GOT3 (cell line): ENCODE results near the gene PI4KA.

Source experiments
- DNase-seq: peaks from one replicate; lab custom pipeline; 2025; ENCODE audit warnings: mixed read lengths; lab: John Stamatoyannopoulos, UW

Gene PI4KA

GRCh38 chr22:20881869-20882815, 23.5 kb upstream of the PI4KA start:
- no peak for DNase-seq

GRCh38 chr22:20881231-20881630, 22.6 kb upstream of the PI4KA start:
- DNase-seq: no peak

DNA sequence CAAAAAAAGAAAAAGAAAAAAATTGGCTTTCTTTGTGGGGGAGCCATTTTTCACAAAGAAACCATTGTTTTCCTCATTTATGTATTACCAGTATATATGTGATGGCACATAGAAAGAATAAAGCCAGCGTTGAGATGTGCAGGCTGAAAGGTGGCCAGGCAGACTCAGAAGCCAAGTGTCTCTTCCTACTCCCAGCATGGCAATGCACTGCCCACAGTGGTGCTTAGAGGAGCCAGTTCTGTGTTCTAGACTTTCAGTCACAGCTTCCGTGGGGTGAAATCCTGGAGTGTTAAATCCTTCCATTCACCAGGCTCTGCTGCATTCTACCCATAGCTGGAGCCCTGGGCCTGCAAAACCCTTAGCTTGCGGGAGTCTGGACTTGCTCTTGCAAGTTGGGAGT, 19.1 kb upstream of the PI4KA start:
- DNase-seq: no peak

GRCh38 chr22:20875296-20875695, 16.7 kb upstream of the PI4KA start:
- no peak for DNase-seq

GRCh38 chr22:20873214-20873613, 14.6 kb upstream of the PI4KA start:
- DNase-seq: no peak

DNA sequence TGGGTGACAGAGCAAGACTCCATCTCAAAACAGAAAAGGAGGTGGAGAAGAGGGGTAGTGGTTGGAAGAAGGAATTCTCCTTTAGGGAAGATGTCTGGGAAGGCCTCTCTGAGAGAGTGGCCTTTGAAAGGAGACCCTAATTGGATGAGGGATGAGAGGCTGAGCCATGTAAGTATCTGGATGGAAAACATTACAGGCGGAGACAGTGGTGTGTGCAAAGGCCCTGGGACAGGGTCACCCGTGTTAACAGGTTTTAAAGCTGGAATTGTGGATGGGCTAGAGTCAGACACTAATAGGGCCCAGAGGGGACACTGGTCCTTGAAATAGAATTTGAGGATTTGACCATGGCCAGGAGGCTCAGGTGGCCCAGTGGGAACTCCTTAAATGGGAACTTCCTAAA, 10.6 kb upstream of the PI4KA start:
- DNase-seq: no peak

DNA sequence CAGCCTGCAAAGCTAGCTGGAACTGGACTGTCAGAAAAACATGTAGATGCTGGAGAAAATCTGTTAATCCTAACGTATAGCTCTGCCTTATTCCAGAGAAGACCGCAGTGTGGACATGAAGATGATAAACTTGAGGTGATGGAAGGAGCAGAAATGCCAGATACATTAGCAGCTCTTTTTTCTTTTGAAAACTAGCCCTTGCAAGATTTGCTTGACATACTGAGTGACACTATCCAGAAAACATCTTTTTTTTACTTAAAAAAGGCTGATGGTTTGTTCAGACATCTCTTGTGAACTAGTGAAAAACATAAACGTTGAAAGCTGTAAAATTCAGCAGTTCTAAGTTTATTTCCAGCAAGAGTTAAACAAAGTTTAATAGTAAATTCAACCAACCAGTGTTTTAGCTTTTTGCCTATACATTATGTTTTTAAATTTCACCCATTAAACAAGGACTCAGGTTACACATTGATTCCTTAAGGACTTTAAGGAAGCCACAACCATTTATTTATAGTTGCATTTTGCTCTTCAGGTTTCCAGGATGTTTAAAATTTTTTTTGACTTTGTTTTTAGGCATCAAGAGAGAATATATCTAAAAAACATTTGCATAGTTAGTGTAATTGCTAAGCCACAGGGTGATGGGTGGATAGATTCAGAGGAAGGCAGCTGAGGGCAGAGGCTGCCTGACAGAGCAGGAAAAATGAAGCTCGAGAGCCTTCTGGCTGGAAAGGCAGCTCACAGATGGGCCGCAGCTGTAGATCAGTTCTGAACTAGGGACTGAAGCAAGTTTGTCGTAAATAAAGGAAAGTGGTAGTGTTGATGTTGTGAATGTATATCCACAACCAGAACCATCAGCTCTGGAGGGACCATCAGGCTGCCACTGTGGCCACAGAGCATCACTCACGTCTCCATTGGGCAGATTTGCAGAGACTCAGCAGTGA, 9.7 kb upstream of the PI4KA start:
- DNase-seq: no peak

- no peak for DNase-seq
Measured at GRCh38 chr22:20867179-20868024, 8.8 kb upstream of the PI4KA start.

DNA sequence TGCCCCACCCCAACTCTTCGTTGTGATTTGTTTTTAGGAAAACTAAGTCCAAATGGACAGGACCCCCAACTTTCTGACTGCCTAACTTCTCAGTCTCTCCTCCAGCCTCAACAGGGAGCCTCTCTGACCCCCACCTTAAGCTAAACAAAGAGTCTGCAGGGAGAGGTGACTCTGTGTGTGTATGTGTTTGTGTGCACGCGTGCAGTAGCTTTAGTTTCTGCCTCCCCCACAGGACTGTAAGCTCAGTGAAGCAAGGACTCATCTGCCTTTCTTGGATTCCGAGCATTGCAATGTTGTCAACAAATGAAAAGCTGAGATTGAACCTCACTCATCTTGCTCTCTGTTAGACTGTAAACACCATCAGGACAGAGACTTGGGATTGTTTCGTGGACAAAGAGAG, 8.1 kb upstream of the PI4KA start:
- DNase-seq: no peak

GRCh38 chr22:20865875-20866445, 7.3 kb upstream of the PI4KA start:
- DNase-seq: no peak

DNA sequence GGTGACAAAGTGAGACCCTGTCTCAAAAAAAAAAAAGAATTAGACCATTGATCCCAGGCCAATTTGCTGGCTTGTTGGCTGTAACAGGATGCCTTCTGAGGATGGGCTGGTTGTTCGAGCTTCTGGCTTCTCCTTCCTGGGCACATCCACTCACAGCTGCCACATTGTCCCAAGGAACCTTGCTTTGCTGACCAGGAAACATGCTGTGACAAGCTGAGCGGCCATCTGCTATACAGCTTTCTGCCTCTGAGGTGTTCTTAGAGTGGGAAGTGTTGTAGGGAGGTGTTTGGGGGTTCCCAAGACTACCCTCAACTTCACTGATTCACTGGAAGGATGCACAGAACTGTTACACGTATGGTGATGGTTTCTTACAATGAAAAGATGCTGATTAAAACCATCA, 6.7 kb upstream of the PI4KA start:
- DNase-seq: no peak

DNA sequence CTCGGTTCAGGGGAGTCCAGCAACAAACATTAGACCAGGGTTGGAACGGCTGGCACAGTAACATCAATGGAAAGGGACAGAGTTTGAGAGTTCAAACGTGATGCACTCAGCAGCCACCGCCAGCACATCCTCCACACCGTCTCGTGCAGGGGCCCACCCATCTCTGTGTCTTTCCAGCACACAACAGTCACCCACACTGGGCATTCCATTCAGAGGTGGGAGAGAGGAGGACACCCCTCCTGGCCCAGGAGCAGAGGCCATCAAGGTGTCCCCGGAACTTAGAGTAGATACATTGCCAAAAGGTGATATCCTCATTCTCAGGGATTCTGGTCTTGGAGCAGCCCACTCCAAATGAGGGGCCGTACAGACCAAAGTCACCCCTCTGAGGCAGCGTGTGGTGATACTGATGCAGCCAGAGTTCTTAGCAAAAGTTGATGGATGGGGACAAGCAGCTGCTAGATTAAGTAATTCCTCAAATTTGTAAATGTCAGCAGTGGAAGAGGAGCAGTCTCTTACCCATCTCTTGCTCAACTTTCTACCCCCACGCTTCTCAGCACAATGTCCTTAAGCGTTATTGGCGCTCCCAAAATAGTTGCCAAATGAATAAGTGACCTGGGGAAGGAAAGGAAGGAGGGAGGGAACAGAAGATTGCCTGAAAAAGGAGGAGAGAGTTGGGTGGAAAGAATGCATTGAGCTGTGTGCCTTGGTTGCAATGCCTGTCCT, 5.7 kb upstream of the PI4KA start:
- DNase-seq: no peak

- DNase-seq: no peak
Measured at GRCh38 chr22:20863366-20863765, 4.8 kb upstream of the PI4KA start.

DNA sequence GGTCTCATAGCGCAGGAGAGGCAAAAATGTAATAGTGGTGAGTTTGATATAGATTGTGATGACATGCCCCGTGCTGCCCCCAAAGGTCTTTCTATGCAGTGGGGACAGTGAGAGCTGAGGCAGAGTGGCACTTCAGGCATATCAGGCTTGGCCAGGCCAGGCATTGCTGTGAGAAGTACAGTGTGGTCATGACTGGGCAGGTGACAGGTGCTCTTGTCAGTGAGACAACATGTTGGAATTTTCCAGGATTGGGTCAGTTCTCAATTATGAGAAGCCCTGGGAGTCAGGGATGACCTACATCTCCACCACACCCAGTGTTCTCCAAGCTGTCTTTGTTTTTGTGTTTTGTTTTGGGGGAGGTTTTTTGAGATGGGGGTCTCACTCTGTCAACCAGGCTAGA, 3.9 kb upstream of the PI4KA start:
- DNase-seq: no peak

GRCh38 chr22:20859615-20860014, 1.0 kb upstream of the PI4KA start:
- DNase-seq: no peak

GRCh38 chr22:20857838-20858614, 585 bp downstream of the PI4KA start:
- peak; percentile 72 for DNase-seq

DNA sequence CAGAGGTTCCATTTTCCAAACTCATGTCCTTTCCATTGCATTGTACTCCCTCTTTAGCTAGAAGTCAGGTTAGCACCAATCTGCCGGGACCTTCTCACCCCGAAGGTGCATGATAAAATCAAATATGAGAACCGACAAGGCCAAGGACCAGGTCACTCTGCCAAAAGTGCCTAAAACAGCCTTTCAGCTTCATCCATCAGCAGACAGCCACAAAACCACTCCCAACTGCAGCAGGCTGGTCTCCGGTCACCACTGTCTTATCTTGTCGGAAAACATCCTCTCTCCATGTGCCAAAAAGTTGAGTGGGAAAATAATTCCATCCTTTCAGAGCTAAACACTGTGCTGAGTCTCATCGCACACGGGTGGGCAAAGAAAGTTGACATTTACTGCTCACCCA, 1.4 kb downstream of the PI4KA start:
- no peak for DNase-seq

DNA sequence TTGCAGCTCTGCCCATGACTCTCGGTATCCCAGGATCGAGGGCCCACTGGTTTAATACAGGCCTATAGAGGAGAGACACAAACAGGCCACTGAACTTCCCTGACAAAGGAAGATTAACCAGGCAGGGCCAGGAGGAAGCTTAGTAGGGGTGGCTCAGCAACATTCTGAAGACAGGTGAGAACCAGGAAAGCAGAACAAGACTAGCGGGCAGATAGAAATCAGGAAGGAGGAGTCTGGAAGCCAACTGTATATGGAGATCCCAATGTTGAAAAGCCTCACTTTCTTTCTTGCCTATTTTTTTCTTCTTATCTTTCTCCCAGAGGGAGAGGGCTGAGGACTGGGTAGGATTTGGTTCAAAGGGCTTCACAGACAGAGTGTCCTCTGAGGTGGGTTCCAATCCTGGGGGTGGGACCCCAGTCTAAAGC, 5.4 kb downstream of the PI4KA start:
- DNase-seq: no peak

GRCh38 chr22:20852503-20852902, 6.1 kb downstream of the PI4KA start:
- DNase-seq: no peak

DNA sequence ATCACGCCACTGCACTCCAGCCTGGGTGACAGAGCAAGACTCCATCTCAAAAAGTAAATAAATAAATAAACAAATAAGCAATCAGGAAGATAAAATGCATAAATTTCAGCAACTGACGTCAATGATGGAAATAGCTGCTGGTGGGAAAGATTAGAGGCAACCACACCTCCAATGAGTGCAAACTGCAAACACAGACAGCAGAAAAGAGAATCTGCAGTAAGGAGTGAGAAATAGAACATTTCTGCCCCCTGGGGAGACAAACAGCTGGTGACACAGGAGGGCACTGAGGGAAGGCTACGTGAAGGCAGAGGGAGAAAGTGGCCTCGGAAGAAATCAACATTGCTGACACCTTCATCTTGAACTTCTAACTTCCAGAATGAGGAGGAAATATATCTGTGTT, 6.5 kb downstream of the PI4KA start:
- DNase-seq: no peak
